Activated CD8-positive, alpha-beta T cell treated with anti-CD3 and anti-CD28 coated beads, Interleukin-2, amount 10 ng/mL, durations not matched to agents 7 days and 5 days (primary cell): Measurements from ENCODE around the gene EPHA2. TPM values are rescaled to one million over a fixed set of nuclear protein-coding genes. Genes with fewer than 3 reads are reported as not detected.

Source experiments
- ATAC-seq: fragments of 150-1000 bp; cut with Tn5 transposase; one replicate; pipeline ENCODE4 v1.10.0; 2021; ENCODE audit warnings: moderate library complexity
- CTCF ChIA-PET: fragments of 350-600 bp; sonication (Branson Sonifier 250); formaldehyde crosslinking; loops from one replicate; lab custom pipeline; 2021; ENCODE audit warnings: antibody characterized with exemption; lab: Charles Lee
- POLR2A ChIA-PET: fragments of 350-600 bp; sonication (Branson Sonifier 250); formaldehyde crosslinking; loops from one replicate; lab custom pipeline; 2021; ENCODE audit warnings: antibody characterized with exemption; lab: Charles Lee
- DNase-seq: peaks from one replicate; pipeline ENCODE4 v3.0.0-alpha.2; 2020
- H3K27ac Mint-ChIP-seq: one replicate; pipeline ENCODE4 v1.8.0; 2021; ENCODE audit warnings: mild to moderate bottlenecking, mixed read lengths
- H3K27me3 Mint-ChIP-seq: one replicate; pipeline ENCODE4 v1.8.0; 2021; ENCODE audit warnings: low read depth, mixed read lengths
- H3K36me3 Mint-ChIP-seq: one replicate; pipeline ENCODE4 v1.8.0; 2021; ENCODE audit warnings: low read depth, mixed read lengths
- H3K4me1 Mint-ChIP-seq: one replicate; pipeline ENCODE4 v1.8.0; 2021; ENCODE audit warnings: low read depth, mixed read lengths
- H3K4me3 Mint-ChIP-seq: one replicate; pipeline ENCODE4 v1.8.0; 2021; ENCODE audit warnings: mild to moderate bottlenecking, mixed read lengths
- H3K9me3 Mint-ChIP-seq: one replicate; pipeline ENCODE4 v1.8.0; 2022; ENCODE audit warnings: mixed read lengths; ENCODE audit not compliant: insufficient read depth
- total RNA-seq, 2 experiments: library from RNA; stranded (reverse); gene quantifications; one replicate each; pipeline ENCODE4 v1.2.3, GENCODE V29; 2021

Gene EPHA2
- total RNA-seq, 2 experiments from 2014 or later = not detected

DNA sequence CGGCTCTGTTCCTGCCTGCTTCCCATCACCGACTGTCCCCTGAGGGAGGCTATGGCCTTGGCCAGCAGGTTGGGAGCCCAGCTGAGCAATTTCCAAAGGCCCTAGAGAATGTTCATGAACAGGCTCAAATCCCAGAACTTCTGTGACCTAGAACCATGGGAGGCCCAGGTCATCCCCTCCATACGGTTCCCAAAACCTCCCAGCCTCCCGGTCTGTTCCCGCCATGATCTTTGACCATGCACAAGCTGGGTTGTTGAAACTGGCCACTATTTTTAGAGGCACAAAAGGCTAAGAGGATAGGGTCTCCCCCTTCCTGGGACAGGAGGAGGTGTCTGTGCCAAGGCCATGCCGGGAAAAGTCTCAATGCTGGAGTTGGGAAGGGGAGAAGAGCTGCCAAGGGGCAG, 27.5 kb downstream of the EPHA2 start:
- no peaks in the 10 kb centered on the region for H3K36me3 Mint-ChIP-seq
- no peak for ATAC-seq
- H3K4me1 Mint-ChIP-seq = peaks cover 3% of the 10 kb centered on the region

DNA sequence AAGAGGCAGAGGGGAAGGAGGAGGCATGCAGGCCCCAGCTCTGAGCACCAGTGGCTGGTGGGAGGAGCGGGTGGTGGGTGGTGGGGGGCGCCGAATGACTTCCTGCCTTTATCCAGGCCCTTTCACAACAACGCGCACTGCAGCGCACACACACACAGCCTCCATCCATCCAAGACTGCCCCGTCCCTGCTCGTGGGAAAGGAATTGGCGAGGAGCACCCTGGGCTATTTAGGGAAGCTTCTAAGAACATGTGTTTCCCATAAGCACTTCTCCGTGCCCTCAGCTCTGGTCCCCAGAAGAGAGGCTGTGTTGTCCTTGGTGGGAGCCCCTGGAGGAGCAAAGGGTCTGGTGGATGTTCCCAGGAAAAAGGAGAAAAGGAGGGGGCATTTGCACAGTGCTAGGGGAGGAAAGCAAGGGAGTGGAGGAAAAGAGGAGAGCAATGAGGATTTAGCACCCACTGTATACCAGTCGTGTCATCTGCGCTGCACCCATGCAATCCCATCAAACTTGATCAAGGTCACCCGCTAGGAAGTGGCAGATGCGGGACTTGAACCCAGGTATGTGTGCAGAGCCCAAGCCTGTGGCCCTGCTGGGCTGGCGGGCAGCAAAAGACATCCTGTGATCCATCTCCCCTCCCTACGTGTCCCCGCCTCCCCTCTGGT, 28.1 kb downstream of the EPHA2 start:
- ATAC-seq (no peak), DNase-seq (no peak)
- H3K4me1 Mint-ChIP-seq = peaks cover 9% of the 10 kb centered on the region
- no peaks in the 10 kb centered on the region for H3K36me3 Mint-ChIP-seq
- CTCF ChIA-PET = no interaction called here
- no peak overlapping the region for H3K4me3 Mint-ChIP-seq
- POLR2A ChIA-PET = no interaction called here
- H3K27me3 Mint-ChIP-seq = no peaks in the 10 kb centered on the region
- no peak overlapping the region for H3K27ac Mint-ChIP-seq
- no peaks in the 10 kb centered on the region for H3K9me3 Mint-ChIP-seq

More for the DNA sequence above, 27.5 kb downstream of the EPHA2 start:
- H3K9me3 Mint-ChIP-seq = no peaks in the 10 kb centered on the region
- DNase-seq = no peak
- H3K27ac Mint-ChIP-seq = no peak overlapping the region
- H3K27me3 Mint-ChIP-seq = no peaks in the 10 kb centered on the region
- ChIA-PET CTCF (no interaction called here), POLR2A (no interaction called here)
- no peak overlapping the region for H3K4me3 Mint-ChIP-seq

DNA sequence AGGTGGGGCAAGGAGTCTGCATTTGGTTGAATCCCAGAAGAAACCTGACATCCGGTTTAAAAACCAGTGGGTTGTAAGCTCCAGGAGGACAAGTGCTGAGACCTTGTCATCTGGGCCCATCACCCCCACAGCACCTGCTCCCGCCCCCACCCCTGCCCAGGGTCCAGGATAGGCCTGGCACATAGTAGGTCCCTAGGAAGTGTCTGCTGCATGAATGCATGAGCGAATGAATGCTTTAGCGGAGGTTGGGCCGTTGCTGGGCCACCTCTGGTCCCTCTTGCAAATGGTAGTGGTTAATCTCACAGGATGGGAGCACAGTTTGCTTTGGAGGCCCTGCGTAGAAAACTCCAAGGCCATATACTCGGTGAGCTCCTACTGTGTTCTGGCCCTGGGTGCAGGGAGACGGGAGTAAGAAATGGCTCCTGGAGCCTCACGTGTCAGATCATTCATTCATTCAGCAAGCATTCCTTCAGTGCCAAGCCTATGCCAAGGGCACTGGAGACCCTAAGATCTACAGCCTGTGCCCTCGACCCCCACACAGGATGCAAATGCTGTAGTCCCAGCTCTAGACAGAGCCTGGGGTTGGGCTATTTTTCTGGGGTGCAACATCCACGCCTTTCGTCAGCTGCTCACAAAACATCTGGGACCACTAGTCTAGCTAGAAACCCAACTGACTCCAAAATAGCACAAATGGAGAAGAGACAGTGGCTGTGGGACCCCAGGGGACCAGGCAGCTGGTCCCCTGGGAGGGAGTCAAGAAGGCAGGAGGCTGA, 28.9 kb downstream of the EPHA2 start:
- ATAC-seq (no peak), DNase-seq (no peak)
- Mint-ChIP-seq H3K4me1 (peaks cover 11% of the 10 kb centered on the region), H3K36me3 (no peaks in the 10 kb centered on the region), H3K27me3 (no peaks in the 10 kb centered on the region), H3K27ac (no peak overlapping the region), H3K9me3 (no peaks in the 10 kb centered on the region), H3K4me3 (no peak overlapping the region)
- ChIA-PET POLR2A (no interaction called here), CTCF (no interaction called here)

DNA sequence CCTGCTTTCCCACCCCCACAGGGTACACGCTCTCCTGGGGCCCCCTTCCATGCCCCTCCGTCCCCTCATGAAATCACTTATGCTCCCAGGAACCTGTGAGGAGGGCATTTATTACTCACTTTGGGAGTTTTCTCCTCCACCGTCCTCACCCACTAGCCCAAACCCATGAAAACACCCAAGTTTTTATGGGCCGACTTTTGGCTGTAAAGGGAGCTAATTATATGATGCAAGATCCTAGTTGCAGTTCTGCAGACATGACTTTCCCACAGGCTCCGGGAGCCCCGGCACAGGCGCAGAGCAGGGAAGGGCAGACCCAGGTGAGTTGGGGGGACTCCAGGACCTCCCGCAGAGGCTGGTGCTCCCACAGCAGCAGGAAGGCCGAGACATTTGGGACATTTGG, 29.7 kb downstream of the EPHA2 start:
- Mint-ChIP-seq H3K27me3 (no peaks in the 10 kb centered on the region), H3K9me3 (no peaks in the 10 kb centered on the region), H3K36me3 (no peaks in the 10 kb centered on the region), H3K27ac (no peak overlapping the region), H3K4me3 (no peak overlapping the region), H3K4me1 (peaks cover 11% of the 10 kb centered on the region)
- ChIA-PET POLR2A (no interaction called here), CTCF (interaction anchor here (0.6 kb wide), 1 partner anchor 212 kb away, joined by 3 read pairs; no protein-coding TSS in a partner anchor)
- ATAC-seq (no peak), DNase-seq (no peak)

DNA sequence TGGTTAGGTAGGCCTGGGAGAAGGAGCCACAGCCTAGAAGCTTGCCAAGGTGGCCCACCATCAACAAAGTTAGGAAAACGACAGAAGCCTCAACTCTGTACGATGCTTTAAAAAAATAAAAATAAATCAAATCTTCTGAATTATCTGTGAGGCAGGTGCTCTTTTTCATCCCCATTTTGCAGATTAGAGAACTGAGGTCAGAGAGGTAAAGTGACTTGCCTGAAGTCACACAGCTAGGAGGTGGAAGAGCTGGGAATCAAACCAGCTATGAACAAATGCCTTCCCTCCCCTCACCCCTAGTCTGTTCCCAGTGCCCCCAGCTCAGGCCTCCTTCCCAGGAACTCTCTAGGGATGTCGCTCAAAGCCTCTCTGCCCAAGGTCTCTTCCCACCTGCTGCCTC, 30.4 kb downstream of the EPHA2 start:
- peaks cover 11% of the 10 kb centered on the region for H3K4me1 Mint-ChIP-seq
- no peak overlapping the region for H3K27ac Mint-ChIP-seq
- no peaks in the 10 kb centered on the region for H3K27me3 Mint-ChIP-seq
- DNase-seq (no peak), ATAC-seq (no peak)
- CTCF ChIA-PET = interaction anchor here (0.6 kb wide), 1 partner anchor 211 kb away, joined by 3 read pairs; no protein-coding TSS in a partner anchor
- POLR2A ChIA-PET = no interaction called here
- no peaks in the 10 kb centered on the region for H3K36me3 Mint-ChIP-seq
- no peak overlapping the region for H3K4me3 Mint-ChIP-seq
- H3K9me3 Mint-ChIP-seq = no peaks in the 10 kb centered on the region

DNA sequence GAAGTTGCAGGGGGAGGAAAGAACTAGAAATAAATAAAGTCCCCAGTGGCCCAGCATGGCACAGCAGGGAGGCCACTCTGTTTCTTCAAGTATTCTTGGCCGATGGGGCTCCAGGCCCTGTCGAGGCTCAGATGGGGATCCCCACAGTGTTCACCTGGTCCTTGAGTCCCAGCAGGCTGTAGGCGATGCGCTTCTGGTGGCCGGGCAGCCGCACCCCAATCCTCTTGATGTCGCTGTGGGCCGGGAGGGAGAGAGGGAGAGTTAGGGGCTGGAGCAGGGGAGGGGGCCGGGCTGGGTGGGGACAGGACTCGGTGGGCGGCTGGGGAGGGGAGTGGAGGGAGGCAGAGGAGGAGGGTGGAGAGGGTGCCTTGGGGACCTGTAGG, 30.8 kb downstream of the EPHA2 start:
- POLR2A ChIA-PET = no interaction called here
- Mint-ChIP-seq H3K4me3 (no peak overlapping the region), H3K4me1 (peaks cover 11% of the 10 kb centered on the region), H3K36me3 (no peaks in the 10 kb centered on the region), H3K9me3 (no peaks in the 10 kb centered on the region), H3K27me3 (no peaks in the 10 kb centered on the region), H3K27ac (no peak overlapping the region)
- no peak for ATAC-seq
- no peak for DNase-seq
- CTCF ChIA-PET = no interaction called here

DNA sequence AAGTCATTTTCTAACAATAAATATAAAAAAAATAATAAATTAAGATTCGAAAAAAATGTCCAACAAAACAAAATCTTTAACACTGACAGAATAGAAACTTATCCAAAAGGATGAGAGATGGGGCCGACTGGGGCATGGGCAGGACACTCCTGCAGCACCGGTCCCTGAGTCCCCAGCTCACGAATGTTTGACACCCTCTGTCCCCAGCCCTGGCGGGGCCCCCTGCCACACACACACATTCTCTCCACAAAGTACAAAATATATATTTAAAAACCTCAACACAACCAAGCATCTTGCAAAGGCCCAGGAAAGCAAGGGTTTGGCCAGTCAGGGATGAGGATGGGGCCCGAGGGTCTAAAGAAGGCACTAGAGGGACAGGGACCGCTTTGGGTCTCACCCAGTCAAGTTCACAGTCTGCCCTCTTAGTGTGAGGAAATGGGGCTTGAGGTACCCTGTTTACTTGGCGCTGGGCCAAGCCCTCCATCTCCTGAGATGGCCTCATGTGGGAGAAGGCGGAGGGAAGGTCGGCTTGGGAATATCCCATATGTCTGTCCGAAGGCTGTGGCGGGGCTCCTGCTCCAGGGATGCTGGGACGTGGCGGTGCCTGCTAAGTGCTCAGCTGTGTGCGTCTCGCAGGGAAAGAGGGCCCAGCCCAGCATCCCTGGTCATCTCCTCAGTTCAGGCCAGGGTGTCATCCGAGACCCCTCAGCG, 31.3 kb downstream of the EPHA2 start:
- no peak for DNase-seq
- ChIA-PET CTCF (no interaction called here), POLR2A (no interaction called here)
- H3K4me1 Mint-ChIP-seq = peaks cover 11% of the 10 kb centered on the region
- ATAC-seq = no peak
- no peaks in the 10 kb centered on the region for H3K36me3 Mint-ChIP-seq
- H3K9me3 Mint-ChIP-seq = no peaks in the 10 kb centered on the region
- no peak overlapping the region for H3K4me3 Mint-ChIP-seq
- no peak overlapping the region for H3K27ac Mint-ChIP-seq
- H3K27me3 Mint-ChIP-seq = no peaks in the 10 kb centered on the region

DNA sequence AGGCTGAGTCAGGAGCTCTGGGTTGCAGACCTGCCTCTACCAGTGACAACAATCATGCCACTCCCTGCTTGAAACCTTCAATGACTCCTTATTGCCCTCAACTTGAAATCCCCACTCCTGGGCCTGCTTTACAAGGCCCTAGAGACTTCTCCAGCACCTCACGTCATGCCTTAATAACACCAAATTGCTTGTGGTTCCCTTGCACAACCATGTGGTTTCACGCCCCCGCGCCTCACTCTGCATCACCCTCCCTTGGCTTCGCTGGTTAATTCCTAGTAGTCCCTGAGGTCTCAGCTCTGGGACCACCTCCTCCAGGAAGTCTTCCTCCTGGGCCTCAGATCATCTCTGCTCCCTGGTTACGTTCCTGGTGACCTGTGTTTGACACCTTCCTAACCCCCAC, 33.0 kb downstream of the EPHA2 start:
- no peaks in the 10 kb centered on the region for H3K27me3 Mint-ChIP-seq
- CTCF ChIA-PET = interaction anchor here (0.6 kb wide), 1 partner anchor 44 kb away, joined by 3 read pairs; no protein-coding TSS in a partner anchor
- H3K4me3 Mint-ChIP-seq = no peak overlapping the region
- no peak for DNase-seq
- POLR2A ChIA-PET = no interaction called here
- ATAC-seq = no peak
- H3K9me3 Mint-ChIP-seq = no peaks in the 10 kb centered on the region
- H3K27ac Mint-ChIP-seq = no peak overlapping the region
- peaks cover 11% of the 10 kb centered on the region for H3K4me1 Mint-ChIP-seq
- H3K36me3 Mint-ChIP-seq = no peaks in the 10 kb centered on the region

DNA sequence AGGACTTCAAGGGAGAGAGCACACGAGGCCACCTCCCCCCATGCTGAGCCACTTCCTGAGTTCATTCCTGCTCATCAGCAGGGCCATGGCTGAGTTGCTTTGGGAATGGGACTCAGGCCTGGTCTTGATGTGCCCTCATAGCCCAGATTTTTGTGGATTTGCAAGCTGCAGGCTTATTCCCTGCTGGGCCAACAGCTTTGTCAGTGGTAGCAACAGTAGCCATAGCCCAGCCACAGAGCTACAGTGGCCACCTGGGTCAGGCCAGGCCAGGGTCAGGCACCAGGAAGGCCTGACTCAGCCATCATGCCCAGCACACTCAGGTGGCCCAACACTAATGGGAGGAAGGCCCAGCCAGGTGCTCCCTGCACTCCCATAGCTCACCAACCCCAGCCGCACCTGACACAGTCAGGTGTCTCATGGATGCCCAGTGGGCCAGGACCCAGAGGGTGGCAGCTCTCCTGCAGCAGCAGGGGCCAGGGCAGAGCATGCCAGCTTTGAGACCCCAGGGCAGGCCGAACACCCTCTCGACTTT, 33.5 kb downstream of the EPHA2 start:
- no peak for DNase-seq
- no peak overlapping the region for H3K27ac Mint-ChIP-seq
- peaks cover 11% of the 10 kb centered on the region for H3K4me1 Mint-ChIP-seq
- H3K9me3 Mint-ChIP-seq = no peaks in the 10 kb centered on the region
- H3K36me3 Mint-ChIP-seq = no peaks in the 10 kb centered on the region
- POLR2A ChIA-PET = no interaction called here
- no peaks in the 10 kb centered on the region for H3K27me3 Mint-ChIP-seq
- ATAC-seq = no peak
- CTCF ChIA-PET = interaction anchor here (0.6 to 1.7 kb wide), 2 partner anchors 43 to 66 kb away, joined by 3 read pairs; no protein-coding TSS in a partner anchor
- no peak overlapping the region for H3K4me3 Mint-ChIP-seq

DNA sequence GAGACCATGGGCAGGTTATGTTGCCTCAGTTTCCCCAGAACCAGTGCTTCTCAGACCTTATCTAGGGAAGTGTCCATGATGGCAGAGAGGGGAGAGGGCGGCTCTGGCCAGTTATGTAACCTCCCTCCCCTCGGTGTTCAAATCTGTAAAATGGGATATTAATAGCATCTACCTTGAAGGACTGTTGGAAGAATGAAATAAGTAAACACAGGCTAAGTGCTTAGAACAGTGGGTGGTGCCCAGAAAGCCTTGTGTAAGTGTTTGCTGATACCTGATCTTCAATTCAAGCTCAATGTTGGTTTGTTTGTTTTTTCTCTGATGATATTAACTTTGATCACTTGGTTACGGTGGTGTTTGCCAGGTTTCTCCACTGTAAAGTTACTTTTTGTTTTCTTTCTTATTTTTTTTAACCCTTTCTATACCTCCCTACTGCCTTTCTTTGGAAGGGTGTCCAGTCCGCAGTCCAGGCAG, 34.9 kb downstream of the EPHA2 start:
- CTCF ChIA-PET = interaction anchor here (1.0 to 1.7 kb wide), 2 partner anchors 39 to 67 kb away, joined by 3 to 4 read pairs; no protein-coding TSS in a partner anchor
- Mint-ChIP-seq H3K9me3 (no peaks in the 10 kb centered on the region), H3K27me3 (no peaks in the 10 kb centered on the region), H3K36me3 (no peaks in the 10 kb centered on the region), H3K27ac (no peak overlapping the region), H3K4me3 (no peak overlapping the region), H3K4me1 (peaks cover 11% of the 10 kb centered on the region)
- POLR2A ChIA-PET = no interaction called here
- ATAC-seq (no peak), DNase-seq (no peak)

DNA sequence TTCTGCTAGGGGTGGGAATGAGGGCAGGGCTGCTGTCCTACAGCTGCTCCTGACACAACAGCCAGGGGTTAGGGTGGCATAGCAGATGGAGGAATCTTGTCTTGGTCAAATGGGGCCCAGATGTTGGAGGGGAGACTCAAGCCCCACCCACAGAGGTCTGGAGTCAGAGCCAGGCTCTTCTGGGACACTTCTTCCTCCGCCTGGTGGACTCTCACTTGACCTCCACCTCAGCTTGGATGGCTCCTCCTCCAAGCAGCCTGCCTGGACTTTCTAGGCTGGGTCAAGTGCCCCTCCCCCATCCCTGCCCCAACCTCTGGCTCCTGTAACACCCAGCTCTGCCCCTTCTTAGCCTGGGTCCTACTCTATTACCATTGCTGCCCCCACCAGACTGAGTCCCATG, 35.5 kb downstream of the EPHA2 start:
- H3K27me3 Mint-ChIP-seq = no peaks in the 10 kb centered on the region
- ChIA-PET POLR2A (no interaction called here), CTCF (interaction anchor here (1.0 kb wide), 1 partner anchor 66 kb away, joined by 3 read pairs; no protein-coding TSS in a partner anchor)

More for the DNA sequence above, 35.5 kb downstream of the EPHA2 start:
- DNase-seq = no peak
- no peaks in the 10 kb centered on the region for H3K9me3 Mint-ChIP-seq
- H3K4me1 Mint-ChIP-seq = peaks cover 11% of the 10 kb centered on the region
- H3K4me3 Mint-ChIP-seq = no peak overlapping the region
- no peaks in the 10 kb centered on the region for H3K36me3 Mint-ChIP-seq
- H3K27ac Mint-ChIP-seq = no peak overlapping the region
- no peak for ATAC-seq
